Hepatocyte (in vitro differentiated cells): ENCODE results near the gene HS3ST3B1. TPM values are rescaled to one million over a fixed set of nuclear protein-coding genes. Genes with fewer than 3 reads are reported as not detected.

ENCODE experiments used
- DNase-seq: peaks from one replicate; pipeline ENCODE4 v3.0.0-alpha.2; 2016; ENCODE audit warnings: low spot score
- H2AFZ ChIP-seq: fragments of 200-600 bp; sonication (generic); 2 replicates; pipeline ENCODE4 v1.6.0; 2016; ENCODE audit warnings: antibody characterized with exemption, mild to moderate bottlenecking
- H3K27ac ChIP-seq: fragments of 200-600 bp; sonication (generic); 2 replicates; pipeline ENCODE4 v1.5.1; 2016; ENCODE audit warnings: mild to moderate bottlenecking
- H3K27me3 ChIP-seq: fragments of 200-600 bp; sonication (generic); 2 replicates; pipeline ENCODE4 v1.6.1; 2016
- H3K36me3 ChIP-seq: fragments of 200-600 bp; sonication (generic); replicated peaks from 2 replicates; pipeline ENCODE4 v1.5.1; 2016; ENCODE audit warnings: low read depth; ENCODE audit not compliant: insufficient read depth
- H3K4me1 ChIP-seq: fragments of 200-600 bp; sonication (generic); 2 replicates; pipeline ENCODE4 v1.5.1; 2016; ENCODE audit warnings: mild to moderate bottlenecking, moderate library complexity; ENCODE audit not compliant: insufficient read depth
- H3K4me2 ChIP-seq: fragments of 200-600 bp; sonication (generic); 2 replicates; pipeline ENCODE4 v1.6.0; 2016
- H3K4me3 ChIP-seq: fragments of 200-600 bp; sonication (generic); 2 replicates; pipeline ENCODE4 v1.5.1; 2016; ENCODE audit warnings: mild to moderate bottlenecking
- H3K79me2 ChIP-seq: fragments of 200-600 bp; sonication (generic); 2 replicates; pipeline ENCODE4 v1.6.0; 2017; ENCODE audit warnings: mild to moderate bottlenecking
- H3K9me2 ChIP-seq: fragments of 200-600 bp; sonication (generic); replicated peaks from 2 replicates; pipeline ENCODE4 v1.6.0; 2017; ENCODE audit warnings: mild to moderate bottlenecking; ENCODE audit not compliant: insufficient read depth
- H3K9me3 ChIP-seq: fragments of 200-600 bp; sonication (generic); 2 replicates; pipeline ENCODE4 v1.5.1; 2016; ENCODE audit warnings: low read depth, mild to moderate bottlenecking
- H4K20me1 ChIP-seq: fragments of 200-600 bp; sonication (generic); 2 replicates; pipeline ENCODE4 v1.6.0; 2016; ENCODE audit warnings: mild to moderate bottlenecking; ENCODE audit not compliant: insufficient read depth, poor library complexity, severe bottlenecking
- EZH2 ChIP-seq: fragments of 200-600 bp; sonication (generic); IDR thresholded peaks from 2 replicates; pipeline ENCODE4 v1.6.1; 2016; ENCODE audit warnings: antibody characterized with exemption, mild to moderate bottlenecking, borderline replicate concordance
- EZH2phosphoT487 ChIP-seq: fragments of 200-600 bp; sonication (generic); IDR thresholded peaks from one replicate; pipeline ENCODE4 v1.6.1; 2018; ENCODE audit warnings: antibody characterized with exemption, mild to moderate bottlenecking, low read depth, moderate library complexity; ENCODE audit not compliant: unreplicated experiment, severe bottlenecking
- WGBS: methylation state at CpG from one replicate; pipeline ENCODE4 v1.1.6; 2016; ENCODE audit warnings: low lambda C conversion rate; ENCODE audit errors: missing lambda C conversion rate; 5-methylcytosine and 5-hydroxymethylcytosine counted together
- polyA plus RNA-seq: library from polyadenylated mRNA; unstranded; fragments of >200 nt; fragmentation: Nextera tagmentation; extraction: Ambion mirVana; gene quantifications from 2 replicates; pipeline ENCODE4 v1.2.1, GENCODE V29; 2016
- total RNA-seq: library from RNA; depleted of rRNA; stranded (reverse); fragments of >200 nt; gene quantifications from 2 replicates; pipeline ENCODE4 v1.2.3, GENCODE V29; 2014
- TF ChIP-seq, protein P1 (sequence below): fragments of 200-600 bp; sonication (generic); IDR thresholded peaks from 2 replicates; pipeline ENCODE4 v1.5.1; 2016; ENCODE audit warnings: antibody characterized with exemption, mild to moderate bottlenecking; ENCODE audit not compliant: poor library complexity

Gene HS3ST3B1
- total and polyA plus RNA-seq, 2 experiments from 2014 or later, result 3.7 to 5.8 TPM

DNA sequence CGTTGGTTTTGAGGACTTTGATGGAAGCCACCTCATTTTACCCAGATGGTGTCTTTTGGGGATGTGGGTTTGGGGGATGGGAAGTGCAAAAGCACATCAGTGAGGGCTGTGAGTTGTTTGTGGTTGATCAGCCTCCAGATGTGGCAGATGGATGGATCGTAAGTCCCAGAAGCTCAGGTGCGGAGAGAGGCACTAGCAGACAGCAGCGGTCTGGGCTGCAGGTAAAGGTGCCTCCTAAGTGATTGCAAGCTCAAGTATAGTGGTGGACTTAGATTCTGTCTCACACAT lies 18.0 kb downstream of the HS3ST3B1 start:
- no peak overlapping the region for H3K4me3 ChIP-seq
- H3K36me3 ChIP-seq, result no peaks in the 10 kb centered on the region
- H3K4me1 ChIP-seq, result peaks cover 8% of the 10 kb centered on the region
- WGBS, result 99% methylated on average over 4 of the region's 4 CpGs
- TF ChIP-seq EZH2, result no peak
- H3K4me2 ChIP-seq, result no peak overlapping the region
- no peaks in the 10 kb centered on the region for H4K20me1 ChIP-seq
- peaks cover 4% of the 10 kb centered on the region for H3K79me2 ChIP-seq
- no peaks in the 10 kb centered on the region for H3K9me3 ChIP-seq
- DNase-seq, result no peak
- H3K9me2 ChIP-seq, result no peaks in the 10 kb centered on the region
- no peak overlapping the region for H3K27ac ChIP-seq
- no peak overlapping the region for H2AFZ ChIP-seq
- no peaks in the 10 kb centered on the region for H3K27me3 ChIP-seq

DNA sequence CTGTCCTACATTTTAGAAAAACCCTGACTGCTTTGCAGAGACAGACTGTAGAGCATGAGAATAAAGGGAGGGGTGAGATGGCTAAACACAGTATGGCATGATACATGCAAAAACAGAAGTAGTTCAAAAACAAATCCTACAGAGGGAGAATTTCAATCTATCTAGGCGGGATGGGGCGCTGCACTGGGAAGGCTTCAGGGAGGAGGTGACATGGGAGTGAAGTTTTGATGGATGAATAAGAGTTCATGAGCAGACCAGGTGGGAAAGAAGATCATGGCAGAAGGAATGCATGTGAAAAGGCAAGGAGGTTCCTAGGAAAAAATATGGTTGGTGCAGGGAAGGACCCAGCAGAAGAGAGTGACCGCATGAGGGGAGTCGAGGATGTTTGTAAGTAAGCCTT lies 19.2 kb downstream of the HS3ST3B1 start:
- Histone ChIP-seq H3K9me2 (no peaks in the 10 kb centered on the region), H3K79me2 (peaks cover 4% of the 10 kb centered on the region), H3K4me3 (no peak overlapping the region), H3K4me2 (no peak overlapping the region), H3K4me1 (peaks cover 8% of the 10 kb centered on the region), H3K9me3 (no peaks in the 10 kb centered on the region), H3K27me3 (no peaks in the 10 kb centered on the region), H3K27ac (no peak overlapping the region), H3K36me3 (no peaks in the 10 kb centered on the region), H4K20me1 (no peaks in the 10 kb centered on the region), H2AFZ (no peak overlapping the region)
- TF ChIP-seq, protein P1, sequence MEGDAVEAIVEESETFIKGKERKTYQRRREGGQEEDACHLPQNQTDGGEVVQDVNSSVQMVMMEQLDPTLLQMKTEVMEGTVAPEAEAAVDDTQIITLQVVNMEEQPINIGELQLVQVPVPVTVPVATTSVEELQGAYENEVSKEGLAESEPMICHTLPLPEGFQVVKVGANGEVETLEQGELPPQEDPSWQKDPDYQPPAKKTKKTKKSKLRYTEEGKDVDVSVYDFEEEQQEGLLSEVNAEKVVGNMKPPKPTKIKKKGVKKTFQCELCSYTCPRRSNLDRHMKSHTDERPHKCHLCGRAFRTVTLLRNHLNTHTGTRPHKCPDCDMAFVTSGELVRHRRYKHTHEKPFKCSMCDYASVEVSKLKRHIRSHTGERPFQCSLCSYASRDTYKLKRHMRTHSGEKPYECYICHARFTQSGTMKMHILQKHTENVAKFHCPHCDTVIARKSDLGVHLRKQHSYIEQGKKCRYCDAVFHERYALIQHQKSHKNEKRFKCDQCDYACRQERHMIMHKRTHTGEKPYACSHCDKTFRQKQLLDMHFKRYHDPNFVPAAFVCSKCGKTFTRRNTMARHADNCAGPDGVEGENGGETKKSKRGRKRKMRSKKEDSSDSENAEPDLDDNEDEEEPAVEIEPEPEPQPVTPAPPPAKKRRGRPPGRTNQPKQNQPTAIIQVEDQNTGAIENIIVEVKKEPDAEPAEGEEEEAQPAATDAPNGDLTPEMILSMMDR, result no peak
- TF ChIP-seq EZH2phosphoT487 (no peak), EZH2 (no peak)
- 98% methylated on average over 4 of the region's 4 CpGs for WGBS
- no peak for DNase-seq

DNA sequence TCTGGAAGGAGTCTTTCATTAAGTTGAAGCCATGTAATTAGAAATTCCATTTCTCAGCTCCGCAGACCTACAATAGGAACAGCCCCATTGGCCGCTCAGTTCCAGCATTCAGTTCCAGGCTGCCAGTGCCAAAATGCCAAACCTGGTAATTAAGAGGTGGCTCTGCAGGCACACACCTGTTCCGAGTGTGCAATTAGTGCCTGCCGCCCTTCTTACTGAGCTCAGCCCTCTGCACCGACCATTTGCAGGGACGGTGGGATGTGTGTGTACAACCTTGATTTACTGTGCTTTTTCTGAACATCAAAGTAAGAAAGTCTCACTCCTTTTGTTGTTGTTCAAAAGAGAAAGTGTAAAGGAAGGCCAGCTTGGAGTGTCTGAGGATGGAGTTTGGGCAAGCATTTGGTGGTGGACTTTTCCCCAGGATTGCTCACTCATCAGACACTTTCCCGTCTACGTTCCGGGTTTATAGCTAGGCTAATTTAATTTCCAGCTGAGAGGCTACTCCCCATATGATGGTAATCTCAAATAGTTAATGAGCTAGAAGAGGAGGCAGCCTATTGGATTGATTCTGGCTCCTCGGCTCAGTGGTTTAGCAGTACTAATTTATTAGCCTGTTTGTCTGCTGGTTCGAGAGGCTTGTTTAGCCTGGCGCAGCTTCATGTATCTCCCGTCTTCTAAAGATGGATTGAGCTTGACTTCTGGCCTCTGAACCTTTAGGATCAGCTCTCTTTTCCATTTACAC lies 20.0 kb downstream of the HS3ST3B1 start:
- 69% methylated on average over 13 of the region's 13 CpGs for WGBS
- Histone ChIP-seq H3K27me3 (no peaks in the 10 kb centered on the region), H3K4me2 (no peak overlapping the region), H3K4me3 (no peak overlapping the region), H4K20me1 (no peaks in the 10 kb centered on the region), H3K4me1 (peaks cover 6% of the 10 kb centered on the region), H2AFZ (no peak overlapping the region), H3K9me3 (no peaks in the 10 kb centered on the region), H3K9me2 (no peaks in the 10 kb centered on the region), H3K36me3 (no peaks in the 10 kb centered on the region), H3K79me2 (peaks cover 4% of the 10 kb centered on the region), H3K27ac (no peak overlapping the region)
- TF ChIP-seq, protein P1, result no peak
- TF ChIP-seq EZH2phosphoT487 (no peak), EZH2 (no peak)
- DNase-seq, result no peak

GRCh38 chr17:14321476-14321949 lies 20.6 kb downstream of the HS3ST3B1 start:
- no peaks in the 10 kb centered on the region for H3K4me1 ChIP-seq
- no peaks in the 10 kb centered on the region for H3K36me3 ChIP-seq
- 70% methylated on average over 7 of the region's 7 CpGs for WGBS
- H3K9me2 ChIP-seq, result no peaks in the 10 kb centered on the region
- no peaks in the 10 kb centered on the region for H4K20me1 ChIP-seq
- no peak for DNase-seq
- no peak overlapping the region for H3K4me3 ChIP-seq
- no peak for TF ChIP-seq EZH2
- TF ChIP-seq, protein P1, result no peak
- TF ChIP-seq EZH2phosphoT487, result no peak
- no peaks in the 10 kb centered on the region for H3K27me3 ChIP-seq
- H3K79me2 ChIP-seq, result peaks cover 4% of the 10 kb centered on the region
- no peak overlapping the region for H3K27ac ChIP-seq
- H3K9me3 ChIP-seq, result no peaks in the 10 kb centered on the region
- H3K4me2 ChIP-seq, result no peak overlapping the region
- H2AFZ ChIP-seq, result no peak overlapping the region
